ENCODE data around the gene FBXL19.
"Not testable (repeated sequence)": the region's sequence is repeated elsewhere in the genome, so short reads cannot be mapped to it uniquely, and the experiment has no call there.

The FBXL19 gene, protein sequence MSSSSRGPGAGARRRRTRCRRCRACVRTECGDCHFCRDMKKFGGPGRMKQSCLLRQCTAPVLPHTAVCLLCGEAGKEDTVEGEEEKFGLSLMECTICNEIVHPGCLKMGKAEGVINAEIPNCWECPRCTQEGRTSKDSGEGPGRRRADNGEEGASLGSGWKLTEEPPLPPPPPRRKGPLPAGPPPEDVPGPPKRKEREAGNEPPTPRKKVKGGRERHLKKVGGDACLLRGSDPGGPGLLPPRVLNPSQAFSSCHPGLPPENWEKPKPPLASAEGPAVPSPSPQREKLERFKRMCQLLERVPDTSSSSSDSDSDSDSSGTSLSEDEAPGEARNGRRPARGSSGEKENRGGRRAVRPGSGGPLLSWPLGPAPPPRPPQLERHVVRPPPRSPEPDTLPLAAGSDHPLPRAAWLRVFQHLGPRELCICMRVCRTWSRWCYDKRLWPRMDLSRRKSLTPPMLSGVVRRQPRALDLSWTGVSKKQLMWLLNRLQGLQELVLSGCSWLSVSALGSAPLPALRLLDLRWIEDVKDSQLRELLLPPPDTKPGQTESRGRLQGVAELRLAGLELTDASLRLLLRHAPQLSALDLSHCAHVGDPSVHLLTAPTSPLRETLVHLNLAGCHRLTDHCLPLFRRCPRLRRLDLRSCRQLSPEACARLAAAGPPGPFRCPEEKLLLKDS

DNA sequence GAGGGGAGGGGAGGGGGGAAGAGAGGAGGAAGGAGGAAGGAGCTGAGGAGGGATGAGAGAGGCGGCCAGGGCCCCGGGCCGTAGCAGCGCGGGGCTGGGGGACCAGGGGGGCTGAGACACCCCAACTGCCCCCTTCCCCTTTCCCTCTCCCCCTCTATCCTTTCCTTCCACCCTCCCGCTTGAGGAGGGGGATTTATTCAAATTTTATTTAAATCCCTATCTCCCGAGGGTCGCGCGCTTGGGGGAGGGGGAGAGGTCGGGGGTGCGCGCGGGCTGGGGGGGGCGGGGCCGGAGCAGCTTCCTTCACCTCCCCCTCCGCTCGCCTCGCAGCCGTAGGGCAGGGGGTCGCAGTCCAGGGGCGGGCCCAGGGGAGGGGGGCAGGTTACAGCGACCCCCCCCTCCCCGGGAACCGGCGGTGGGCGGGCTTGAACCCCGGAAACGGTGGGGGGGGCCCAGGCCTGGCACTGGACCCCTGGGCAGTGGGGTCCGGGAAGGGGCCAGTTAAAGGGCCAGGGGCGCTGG lies at the start of gene FBXL19:
FBXL19 (plus strand) TSS at position 19 of the 522 bp plus-strand sequence. CDS start 2,183 bp downstream, outside the sequence.
- no peak for DNase-seq

DNA sequence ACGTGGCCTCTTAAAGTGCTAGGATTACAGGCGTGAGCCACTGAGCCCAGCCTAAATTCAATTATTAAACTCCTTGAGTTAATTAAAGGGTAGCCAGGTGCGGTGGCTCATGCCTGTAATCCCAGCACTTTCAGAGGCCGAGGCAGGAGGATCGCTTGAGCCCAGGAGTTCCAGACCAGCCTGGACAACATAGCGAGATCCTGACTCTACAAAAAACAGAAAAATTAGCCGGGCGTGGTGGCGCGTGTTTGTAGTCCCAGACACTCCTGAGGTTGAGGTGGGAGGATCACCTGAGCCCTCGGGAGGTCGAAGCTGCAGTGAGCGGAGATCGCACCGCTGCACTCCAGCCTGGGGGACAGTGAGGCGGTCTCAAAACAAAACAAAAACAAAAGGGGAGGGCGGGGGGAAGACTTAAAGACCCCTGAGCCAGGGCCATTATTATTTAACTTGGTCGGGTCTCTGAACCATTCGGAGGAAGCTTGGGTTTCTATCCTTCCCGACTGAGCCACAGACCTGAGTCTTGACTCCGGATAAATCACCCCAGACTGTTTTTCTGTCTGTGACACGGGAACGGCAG lies 49.0 kb upstream of the FBXL19 start:
- no peak for DNase-seq

DNA sequence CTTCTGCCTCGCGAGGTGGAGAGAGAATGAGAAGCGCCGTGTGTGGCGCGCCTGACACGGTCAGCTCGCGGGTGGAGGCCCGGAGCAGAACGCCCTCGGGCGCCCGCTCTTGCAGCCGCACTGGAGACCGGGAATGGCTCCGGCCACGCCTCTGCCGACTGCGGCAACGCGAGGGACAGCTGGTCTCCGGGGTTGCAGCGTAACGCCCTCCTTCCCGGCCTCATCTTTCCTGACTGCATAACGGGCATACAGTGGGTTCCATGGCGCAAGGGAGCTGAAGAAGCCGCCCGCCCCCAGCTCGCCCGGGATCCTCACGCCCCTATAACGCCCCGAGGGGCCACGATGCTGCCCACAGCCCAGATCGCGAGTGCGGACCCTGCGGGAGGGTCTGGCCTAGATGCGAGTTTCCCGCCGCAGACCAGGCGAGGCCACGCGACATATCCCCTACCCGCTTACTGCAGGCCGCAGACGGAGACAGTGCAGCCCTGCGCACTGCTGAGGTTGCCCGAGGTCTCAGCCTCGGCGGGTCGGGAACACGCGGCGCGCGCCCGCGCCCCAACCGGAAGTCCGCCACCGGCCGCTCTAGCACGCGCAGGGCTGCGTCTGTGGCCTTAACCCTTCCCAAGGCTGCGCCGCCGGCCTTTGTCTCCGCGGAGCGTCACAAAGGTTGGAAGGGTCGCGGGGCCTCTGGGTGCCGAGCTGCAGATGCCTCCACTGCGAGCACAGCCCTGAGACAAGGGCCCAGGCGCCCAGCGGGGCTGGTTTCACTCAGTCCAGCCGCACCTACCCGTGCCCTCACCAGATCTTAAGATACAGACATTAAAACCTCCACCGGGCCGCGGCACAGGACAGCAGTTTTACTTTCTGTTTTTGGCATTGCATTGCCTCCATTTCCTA lies 48.3 kb upstream of the FBXL19 start:
- DNase-seq, result peak; percentile 79

DNA sequence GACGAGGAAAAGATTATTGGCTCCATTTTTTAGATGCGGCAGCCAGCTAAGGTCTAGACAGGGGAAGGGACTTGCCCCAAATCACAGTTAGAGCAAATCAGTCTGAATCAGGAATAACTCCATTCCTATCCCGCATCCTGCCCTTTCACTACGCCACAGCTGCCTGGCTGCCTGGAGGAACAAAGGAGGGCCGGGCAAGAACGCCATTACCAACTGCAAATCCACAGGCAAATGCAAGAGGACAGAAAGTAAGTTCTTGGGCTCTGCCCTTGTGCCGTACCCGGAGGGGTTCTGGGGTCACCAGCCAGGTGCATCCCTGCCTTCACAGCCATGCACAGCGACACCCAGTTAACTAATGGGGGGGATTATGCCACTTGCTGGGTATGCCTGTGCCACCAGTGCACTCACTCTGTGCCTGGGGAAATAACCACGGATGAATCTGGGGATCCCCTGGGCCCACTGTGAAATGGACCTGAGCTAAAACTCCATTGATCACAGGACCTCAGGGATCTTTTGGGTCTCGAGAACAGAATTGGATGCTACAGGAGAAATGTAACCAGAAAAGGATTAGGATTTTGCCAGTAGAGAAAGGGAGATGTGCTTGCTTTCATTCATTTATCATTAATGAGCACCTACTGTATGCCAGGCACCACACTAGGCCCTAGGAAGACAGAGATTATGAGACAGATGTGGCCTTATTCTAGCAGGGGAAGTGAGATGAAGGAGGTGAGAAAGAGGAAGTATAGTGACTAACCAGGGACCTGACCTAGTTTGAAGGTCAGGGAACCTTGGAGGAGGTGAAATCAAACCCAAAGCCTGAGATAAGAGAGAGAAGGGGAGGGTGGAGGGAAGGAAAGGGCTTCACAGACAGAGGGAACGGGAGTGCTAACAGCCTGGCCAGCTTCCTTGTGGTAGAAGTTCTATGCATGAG lies 47.2 kb upstream of the FBXL19 start:
- peak; percentile 14 for DNase-seq

DNA sequence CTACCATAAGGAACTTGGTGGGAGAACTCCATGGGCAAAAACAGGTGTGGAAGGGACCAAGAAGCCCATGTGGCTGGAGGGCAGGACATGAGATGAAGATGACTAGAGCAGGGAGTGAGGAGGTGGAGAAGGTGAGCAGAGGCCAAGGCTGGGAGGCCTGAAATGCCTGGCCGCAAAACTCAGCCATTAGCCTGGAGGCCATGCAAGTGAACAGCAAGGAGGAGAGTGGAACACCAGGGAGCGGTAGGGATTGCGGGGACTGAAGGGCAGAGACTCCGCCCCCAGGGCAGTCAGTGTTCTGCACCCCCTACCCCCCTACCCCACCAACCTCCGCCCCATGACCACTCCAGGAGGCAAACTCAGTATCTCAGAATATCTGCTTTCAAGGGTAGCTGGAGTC lies 46.5 kb upstream of the FBXL19 start:
- no peak for DNase-seq

DNA sequence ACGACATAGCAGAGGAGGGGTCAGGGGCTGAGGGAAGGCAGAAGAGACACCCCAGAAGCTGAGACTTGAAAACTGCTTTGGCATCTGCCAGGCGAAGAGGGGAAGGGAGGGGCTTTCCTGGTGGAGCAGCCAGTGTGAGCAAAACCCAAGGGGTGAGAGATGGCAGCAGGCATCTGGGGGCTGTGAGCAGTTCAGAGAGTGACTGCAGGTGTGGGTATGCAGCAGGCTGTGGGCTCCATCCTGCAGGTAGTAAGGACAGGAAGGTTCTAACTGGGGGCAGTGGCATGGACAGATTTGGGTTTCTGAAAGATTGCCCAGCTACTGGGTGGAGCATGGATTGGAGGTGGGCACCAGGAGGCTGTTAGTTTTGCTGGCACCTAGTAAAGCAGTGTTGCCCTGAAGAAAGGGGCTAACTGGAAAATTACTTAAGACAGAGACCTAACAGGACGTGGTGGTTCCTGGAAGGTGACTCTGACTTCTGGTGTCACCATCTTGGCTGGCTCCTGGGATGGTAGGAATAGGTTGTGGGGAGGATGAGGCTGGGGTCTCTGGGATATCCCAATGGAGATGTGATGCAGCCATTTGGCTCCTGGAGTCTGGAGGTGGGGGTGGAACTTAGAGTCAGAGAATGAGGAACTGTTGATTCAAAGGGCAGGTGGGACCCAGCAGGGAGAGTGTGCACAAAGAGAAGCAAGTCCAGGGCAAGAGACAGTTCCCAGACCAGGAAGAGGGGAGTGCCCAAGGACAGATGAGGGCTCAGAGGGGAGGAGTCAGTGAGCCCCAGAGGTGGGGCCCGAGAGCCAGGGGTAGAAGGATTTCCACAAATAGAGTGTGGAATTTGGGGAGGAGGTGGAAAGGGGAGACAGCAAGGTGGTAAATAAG lies 40.7 kb upstream of the FBXL19 start:
- DNase-seq, result no peak

DNA sequence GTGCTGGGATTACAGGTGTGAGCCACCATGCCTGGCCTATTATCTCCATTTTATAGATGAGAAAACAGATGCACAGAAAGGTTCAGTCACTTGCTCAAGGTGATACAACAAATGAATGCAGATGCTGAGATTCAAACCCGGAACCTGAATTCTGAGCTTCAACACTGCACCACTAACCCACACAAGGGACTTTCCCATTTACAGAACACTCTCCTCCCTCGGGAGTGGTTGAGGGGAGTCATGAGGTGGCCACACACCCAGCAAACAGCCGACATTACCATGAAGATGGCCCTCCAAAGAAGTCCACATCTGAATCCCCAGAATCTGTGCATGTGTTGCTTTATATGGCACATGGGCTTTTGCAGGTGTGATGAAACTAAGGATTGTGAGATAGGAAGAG lies 38.6 kb upstream of the FBXL19 start:
- DNase-seq, result no peak

DNA sequence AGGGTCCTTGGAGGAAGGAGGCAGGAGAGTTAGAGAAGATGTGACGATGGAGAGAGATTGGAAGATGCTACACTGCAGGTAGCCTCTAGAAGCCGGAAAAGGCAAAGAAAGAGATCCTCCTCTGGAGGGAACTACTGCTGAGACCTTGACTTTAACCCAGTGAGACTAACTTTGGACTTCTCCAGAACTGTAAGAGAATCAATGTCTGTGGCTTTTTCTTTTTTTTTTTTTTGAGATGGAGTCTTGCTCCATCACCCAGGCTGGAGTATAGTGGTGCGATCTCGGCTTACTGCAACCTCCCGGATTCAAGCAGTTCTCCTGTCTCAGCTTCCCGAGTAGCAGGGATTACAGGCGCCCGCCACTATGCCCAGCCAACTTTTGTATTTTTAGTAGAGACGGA lies 38.2 kb upstream of the FBXL19 start:
- no peak for DNase-seq

DNA sequence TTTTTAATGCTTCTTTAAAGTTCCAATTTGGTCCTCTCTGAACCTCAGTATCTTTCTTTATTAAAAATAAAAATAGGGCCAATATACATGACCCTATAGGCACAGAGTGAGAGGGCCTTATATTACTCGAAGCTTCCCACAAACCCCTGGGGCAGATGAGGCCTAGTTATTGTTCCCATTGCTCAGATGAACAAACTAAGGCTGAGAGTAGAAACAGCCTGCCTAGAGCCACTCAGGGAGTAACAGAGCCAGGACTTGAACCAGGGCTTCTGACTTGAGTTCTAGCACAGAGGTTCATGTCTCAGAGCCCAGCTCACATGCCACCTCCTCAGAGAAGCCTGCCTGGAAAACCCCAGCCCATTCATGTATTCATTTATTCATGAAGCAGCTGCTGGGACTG lies 37.2 kb upstream of the FBXL19 start:
- no peak for DNase-seq

DNA sequence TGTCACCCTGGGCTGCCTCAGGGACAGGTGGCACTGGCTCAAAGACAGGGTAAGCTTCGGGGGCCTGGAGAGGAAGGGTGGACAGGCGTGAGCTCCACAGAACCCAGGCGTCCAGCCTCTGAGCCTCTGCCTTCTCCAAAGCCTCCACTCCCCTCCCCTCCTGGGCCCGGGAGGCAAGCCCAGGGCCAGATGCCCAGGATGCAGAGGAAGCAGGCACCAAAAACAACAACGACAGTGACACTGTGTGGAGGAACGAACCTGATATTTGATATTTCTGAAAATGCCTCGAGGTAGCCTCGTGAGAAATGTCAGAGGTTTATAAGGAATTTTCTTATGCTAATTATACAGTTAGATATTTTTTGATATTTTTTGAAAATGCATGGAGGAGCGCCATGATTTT lies 35.4 kb upstream of the FBXL19 start:
- DNase-seq, result no peak

DNA sequence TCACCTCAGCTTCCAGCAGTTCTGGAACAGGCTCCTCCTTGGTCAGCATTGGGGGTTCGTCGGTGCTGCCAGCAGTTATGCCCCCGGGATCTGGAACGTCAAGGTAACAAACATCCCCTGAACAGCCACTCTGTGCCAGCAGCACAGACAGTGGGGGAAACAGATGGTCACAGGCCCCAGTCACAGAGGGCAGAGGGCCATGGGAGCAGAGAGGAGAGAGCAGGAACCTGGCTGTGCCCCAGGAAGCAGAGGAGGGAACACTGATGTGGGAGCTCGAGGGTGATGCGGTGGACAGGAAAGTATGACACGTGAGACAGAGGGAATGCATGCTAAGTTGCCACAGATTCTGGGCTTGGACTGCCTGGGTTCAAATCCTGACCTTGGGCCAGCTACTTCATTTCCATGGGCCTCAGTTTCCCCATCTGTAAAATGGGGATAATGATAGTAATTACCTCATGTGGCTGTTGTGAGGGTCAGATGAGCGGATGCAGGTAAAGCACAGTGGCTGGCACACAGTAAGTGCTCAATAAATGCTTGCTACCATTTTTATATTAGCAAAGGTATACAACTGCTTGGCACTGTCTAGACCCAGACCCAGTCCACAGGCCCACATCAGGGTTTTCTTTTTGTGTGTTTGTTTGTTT lies 34.4 kb upstream of the FBXL19 start:
- DNase-seq, result no peak

DNA sequence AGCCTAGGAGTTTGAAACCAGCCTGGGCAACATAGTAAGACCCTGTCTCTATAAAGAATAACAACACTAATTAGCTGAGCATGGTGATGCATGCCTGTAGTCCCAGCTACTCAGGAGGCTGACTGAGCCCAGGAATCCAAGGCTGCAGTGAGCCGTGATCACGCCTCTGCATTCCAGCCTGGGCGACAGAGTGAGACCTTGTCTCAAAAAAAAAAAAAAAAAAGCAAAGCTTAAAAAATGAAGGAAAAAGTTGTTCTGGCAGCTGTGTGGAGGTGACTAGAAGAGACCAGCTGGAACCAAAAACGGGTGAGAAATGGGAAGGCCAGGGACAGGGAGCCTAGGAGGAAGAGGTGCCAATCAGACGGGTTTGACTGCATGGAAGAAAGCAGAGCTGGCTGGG lies 33.7 kb upstream of the FBXL19 start:
- no peak for DNase-seq

DNA sequence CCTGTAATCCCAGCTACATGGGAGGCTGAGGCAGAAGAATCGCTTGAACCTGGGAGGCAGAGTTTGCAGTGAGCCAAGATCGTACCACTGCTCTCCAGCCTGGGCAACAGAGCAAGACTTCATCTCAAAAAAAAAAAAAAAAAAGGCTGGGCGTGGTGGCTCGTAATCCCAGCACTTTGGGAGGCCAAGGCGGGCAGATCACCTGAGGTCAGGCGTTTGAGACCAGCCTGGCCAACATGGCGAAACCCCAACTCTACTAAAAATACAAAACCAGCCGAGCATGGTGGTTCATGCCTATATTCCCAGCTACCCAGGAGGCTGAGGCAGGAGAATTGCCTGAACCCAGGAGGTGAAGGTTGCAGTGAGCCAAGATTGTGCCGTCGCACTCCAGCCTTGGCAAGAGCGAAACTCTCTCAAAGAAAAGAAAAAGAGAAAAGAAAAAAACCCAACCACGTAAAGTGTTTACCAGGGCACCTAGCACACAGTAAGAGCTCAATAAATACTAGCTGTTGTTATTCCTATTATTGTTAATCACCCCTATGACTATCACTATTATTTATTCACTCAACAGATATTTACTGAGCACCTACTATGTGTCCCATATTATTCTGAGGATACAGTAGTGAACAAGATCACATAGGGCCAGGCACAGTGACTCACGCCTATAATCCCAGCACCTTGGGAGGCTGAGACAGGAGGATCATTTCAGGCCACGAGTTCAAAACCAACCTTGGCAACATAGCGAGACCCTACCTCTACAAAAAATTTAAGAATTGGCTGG lies 32.1 kb upstream of the FBXL19 start:
- DNase-seq, result not testable (repeated sequence)

DNA sequence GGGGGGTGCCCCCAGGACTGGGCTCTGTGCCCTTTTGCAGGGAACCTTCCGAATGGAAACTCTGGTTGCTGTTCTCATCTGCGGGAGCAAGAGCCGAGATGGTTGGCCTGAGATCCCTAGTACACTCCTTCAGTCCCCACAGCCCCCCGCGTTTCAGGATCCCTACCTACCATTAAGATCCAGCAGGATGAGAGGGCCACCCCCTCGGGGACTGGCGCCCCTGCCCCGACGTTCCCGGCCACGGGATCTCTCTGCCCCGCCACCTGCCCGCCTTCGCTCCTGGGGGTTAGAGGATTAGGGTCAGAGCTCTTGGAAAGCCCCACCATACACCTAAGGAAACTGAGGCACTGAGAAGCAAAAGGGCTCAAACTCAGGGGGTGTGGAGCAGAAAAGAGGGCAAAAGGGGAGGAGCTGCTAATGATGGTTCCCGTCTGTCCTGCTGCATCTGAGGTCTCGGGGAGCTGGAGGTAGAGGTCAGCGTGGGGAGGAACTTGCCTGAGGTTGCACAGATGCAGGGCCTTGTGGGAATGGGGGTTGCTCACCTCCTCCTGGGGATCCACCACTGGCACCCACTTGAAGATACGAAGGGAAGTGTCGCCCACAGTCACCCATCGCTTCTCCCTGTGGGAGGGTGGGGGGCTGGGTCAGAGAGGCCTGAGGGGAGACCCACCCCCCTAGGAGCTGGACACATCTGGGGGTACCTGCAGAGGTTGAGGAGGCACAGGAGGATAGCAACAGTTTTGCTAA lies 30.5 kb upstream of the FBXL19 start:
- DNase-seq, result no peak

DNA sequence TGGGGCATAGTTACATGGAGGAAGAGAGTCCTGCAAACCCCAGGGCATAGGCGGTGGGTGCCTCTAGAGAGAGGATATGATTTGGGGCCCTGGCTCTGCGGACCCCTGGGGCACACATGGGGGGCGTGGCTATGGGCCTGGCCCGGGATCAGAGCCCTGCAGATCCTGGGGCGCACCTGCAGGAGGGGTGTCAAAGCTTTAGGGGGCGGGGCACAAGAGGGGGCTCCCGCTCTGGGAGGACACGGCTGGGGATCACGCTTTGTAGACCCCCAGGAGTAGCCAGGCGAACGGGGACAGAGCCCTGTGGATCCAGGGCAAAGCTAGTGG lies 30.0 kb upstream of the FBXL19 start:
- DNase-seq, result no peak

DNA sequence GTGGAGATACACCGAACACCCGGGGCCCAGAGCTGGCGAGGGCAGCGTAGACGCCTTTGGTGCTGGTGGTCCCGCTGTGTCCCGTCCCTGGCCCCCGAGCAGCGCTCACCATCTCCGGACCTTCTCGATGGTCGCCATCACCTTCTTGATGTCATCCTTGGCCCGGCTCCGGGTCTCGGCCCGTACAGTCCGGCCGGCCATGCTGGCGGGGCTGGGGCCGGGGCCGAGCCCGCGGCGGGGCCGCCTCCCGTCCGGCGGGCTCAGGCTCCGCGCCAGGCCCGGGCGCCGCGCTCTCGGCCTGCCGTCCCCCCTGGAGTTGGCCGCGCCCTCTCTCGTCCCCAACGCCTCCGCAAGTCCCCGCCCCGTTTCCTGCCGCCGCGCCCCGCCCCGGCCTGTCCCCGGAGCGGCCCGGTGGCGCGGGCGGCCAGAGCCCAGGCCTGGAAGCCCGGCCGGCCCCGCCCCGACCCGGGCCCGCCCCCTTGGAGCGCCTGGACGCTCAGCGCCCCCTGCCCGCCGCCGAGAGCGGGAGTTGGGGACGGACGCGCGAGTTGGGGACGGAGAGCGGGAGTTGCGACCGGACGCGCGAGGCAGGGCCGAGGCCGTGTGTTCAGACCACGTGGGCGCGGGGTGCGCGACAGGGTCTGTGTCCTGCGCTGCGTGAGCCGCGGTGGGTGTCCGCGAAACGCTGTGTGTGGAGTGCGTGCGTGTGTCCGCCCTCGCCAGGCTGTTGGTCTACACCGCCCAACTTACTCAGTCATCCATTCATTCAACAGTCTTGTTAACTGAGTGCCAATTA lies 29.4 kb upstream of the FBXL19 start, which contains the start of gene BCL7C:
BCL7C (minus strand) TSS at position 334 of the 796 bp plus-strand sequence; CDS start at position 201, 133 bp downstream.
- peak; percentile 79 for DNase-seq

DNA sequence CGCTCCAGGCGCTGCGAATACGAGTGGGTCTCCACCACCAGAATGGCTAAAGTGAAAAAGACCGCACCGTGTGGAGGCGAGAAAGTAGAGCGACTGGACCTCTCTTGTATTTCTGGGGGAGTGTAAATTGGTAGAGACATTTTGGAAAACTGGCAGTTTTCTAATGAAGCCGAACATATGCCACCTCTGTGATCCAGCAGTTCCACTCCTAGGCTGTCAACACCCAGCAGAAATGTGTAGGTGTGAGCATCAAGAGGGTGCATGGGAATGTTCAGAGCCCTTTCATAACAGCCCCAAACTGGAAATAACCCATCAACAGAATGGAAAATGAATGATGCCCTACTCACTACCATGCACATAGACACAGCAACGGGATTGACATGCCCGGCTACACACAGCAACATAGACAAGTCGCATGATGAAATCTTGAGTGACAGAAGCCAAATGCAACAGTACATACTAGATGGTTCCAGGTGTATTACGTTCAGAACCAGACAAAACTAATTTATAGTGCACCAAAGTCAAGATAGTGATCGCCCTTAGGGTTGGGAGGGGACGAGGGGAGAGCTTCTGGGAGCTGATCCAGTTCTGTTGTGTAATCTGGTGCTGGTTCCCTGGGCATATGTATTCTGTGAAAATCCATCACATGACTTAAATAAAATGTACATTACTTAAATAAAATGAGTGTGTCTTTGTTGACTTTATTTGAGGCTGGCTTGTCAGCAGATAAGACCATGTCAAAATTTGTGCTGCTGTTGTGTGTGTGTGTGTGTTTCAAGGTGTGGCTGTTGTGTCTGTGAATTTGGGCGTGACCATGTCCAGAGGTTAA lies 28.6 kb upstream of the FBXL19 start:
- DNase-seq, result no peak

Data from DMS153 (cell line).